Mammary epithelial cell (primary cell): Measurements from ENCODE around the gene KRTAP19-6.

ENCODE experiments used
- EZH2 ChIP-seq: IDR thresholded peaks from 2 replicates; pipeline ENCODE4 v1.6.1; 2012; ENCODE audit warnings: low read length, inconsistent platforms, borderline replicate concordance
- TF ChIP-seq, protein P1 (sequence below), 2 donors: IDR thresholded peaks in 1 of 2; conservative IDR thresholded peaks in 1 of 2; 2 replicates each; pipeline ENCODE4 v1.5.1; 2011 to 2012; ENCODE audit warnings: inconsistent platforms in 2 of 2, low read length in 2 of 2, mild to moderate bottlenecking in 2 of 2, control low read depth in 1 of 2, low read depth in 1 of 2; ENCODE audit not compliant: insufficient read depth in 1 of 2; ENCODE audit errors: extremely low read depth in 1 of 2

DNA sequence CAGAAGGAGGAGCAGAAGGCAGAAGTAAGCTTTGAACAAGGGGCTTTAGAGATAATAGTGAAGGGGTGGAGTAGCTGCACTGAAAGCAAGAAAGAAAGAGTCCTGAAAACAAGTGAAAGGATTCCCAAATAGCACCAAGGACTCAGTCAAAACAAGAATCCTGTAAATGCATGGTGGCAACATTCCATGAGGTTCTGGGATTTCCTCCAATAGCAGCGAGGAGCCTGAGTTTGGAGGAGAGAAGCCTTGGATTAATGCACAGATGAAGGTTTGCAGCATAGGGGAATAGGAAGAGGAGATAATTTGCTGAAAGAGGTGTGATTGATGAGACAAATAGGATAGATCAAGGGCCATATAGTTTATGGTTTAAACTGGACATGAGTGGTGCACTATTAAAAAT lies 37.7 kb upstream of the KRTAP19-6 start:
- TF ChIP-seq, protein P1, sequence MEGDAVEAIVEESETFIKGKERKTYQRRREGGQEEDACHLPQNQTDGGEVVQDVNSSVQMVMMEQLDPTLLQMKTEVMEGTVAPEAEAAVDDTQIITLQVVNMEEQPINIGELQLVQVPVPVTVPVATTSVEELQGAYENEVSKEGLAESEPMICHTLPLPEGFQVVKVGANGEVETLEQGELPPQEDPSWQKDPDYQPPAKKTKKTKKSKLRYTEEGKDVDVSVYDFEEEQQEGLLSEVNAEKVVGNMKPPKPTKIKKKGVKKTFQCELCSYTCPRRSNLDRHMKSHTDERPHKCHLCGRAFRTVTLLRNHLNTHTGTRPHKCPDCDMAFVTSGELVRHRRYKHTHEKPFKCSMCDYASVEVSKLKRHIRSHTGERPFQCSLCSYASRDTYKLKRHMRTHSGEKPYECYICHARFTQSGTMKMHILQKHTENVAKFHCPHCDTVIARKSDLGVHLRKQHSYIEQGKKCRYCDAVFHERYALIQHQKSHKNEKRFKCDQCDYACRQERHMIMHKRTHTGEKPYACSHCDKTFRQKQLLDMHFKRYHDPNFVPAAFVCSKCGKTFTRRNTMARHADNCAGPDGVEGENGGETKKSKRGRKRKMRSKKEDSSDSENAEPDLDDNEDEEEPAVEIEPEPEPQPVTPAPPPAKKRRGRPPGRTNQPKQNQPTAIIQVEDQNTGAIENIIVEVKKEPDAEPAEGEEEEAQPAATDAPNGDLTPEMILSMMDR (conservative IDR thresholded peaks at IDR 0.05 in 1 of 2, IDR thresholded peaks at IDR 0.05 in 1 of 2; ENCODE audit: extremely low read depth in 1 of 2, insufficient read depth in 1 of 2, low read depth in 1 of 2, low read length in 2 of 2): no peak
- no peak for TF ChIP-seq EZH2
